ENCODE measurements around the gene CNPY1. TPM values are rescaled to one million over a fixed set of nuclear protein-coding genes. Genes with fewer than 3 reads are reported as not detected.
A peak's percentile ranks its signal among the peaks of the same experiment; 100 is the strongest.
"Not testable (repeated sequence)": the region's sequence is repeated elsewhere in the genome, so short reads cannot be mapped to it uniquely, and the experiment has no call there.

CNPY1 gene
- total and polyA plus RNA-seq, 4 experiments from 2014 or later = not detected

GRCh38 chr7:155562976-155563375, 16.6 kb upstream of the CNPY1 start:
- H3K4me1 Mint-ChIP-seq; H3K4me3 ChIP-seq (ENCODE audit: low read length in 2 of 2); H3K9me3 ChIP-seq (ENCODE audit: control insufficient read depth in 1 of 2, low read length in 2 of 2); CTCF ChIA-PET (ENCODE audit: partially characterized antibody); H3K36me3 ChIP-seq (ENCODE audit: insufficient read depth, low read length); H3K27me3 ChIP-seq (ENCODE audit: insufficient read depth, low read length); DNase-seq; H3K36me3 Mint-ChIP-seq; H3K27ac Mint-ChIP-seq; intact Hi-C loops (cut with micrococcal nuclease); H3K4me3 Mint-ChIP-seq; H3K4me1 ChIP-seq (ENCODE audit: insufficient read depth, low read length); POLR2A ChIA-PET (ENCODE audit: partially characterized antibody); H3K27ac ChIP-seq (ENCODE audit: low read depth, low read length); H3K9me3 Mint-ChIP-seq: not testable (repeated sequence)
- H3K27me3 Mint-ChIP-seq = peaks cover 2 to 16% of the 10 kb centered on the region in 2 donors

GRCh38 chr7:155562106-155562505, 15.7 kb upstream of the CNPY1 start:
- Mint-ChIP-seq H3K36me3 (no peaks in the 10 kb centered on the region), H3K4me3 (no peak overlapping the region), H3K9me3 (no peaks in the 10 kb centered on the region), H3K27ac (no peak overlapping the region), H3K4me1 (no peaks in the 10 kb centered on the region), H3K27me3 (peaks cover 2 to 16% of the 10 kb centered on the region in 2 donors)
- Histone ChIP-seq H3K36me3 (ENCODE audit: insufficient read depth, low read length) (no peaks in the 10 kb centered on the region), H3K27ac (ENCODE audit: low read depth, low read length) (no peak overlapping the region), H3K4me1 (ENCODE audit: insufficient read depth, low read length) (no peaks in the 10 kb centered on the region), H3K27me3 (ENCODE audit: insufficient read depth, low read length) (no peaks in the 10 kb centered on the region), H3K9me3 (ENCODE audit: control insufficient read depth in 1 of 2, low read length in 2 of 2) (no peaks in the 10 kb centered on the region), H3K4me3 (ENCODE audit: low read length in 2 of 2) (no peak overlapping the region)
- ChIA-PET POLR2A (ENCODE audit: partially characterized antibody) (no interaction called here), CTCF (ENCODE audit: partially characterized antibody) (no interaction called here)
- intact Hi-C loops (cut with micrococcal nuclease) = no loop called here
- DNase-seq = no peak

- ChIA-PET CTCF (ENCODE audit: partially characterized antibody) (no interaction called here), POLR2A (ENCODE audit: partially characterized antibody) (no interaction called here)
- Histone ChIP-seq H3K27me3 (ENCODE audit: insufficient read depth, low read length) (no peaks in the 10 kb centered on the region), H3K4me1 (ENCODE audit: insufficient read depth, low read length) (no peaks in the 10 kb centered on the region), H3K4me3 (ENCODE audit: low read length in 2 of 2) (no peak overlapping the region), H3K9me3 (ENCODE audit: control insufficient read depth in 1 of 2, low read length in 2 of 2) (no peaks in the 10 kb centered on the region), H3K36me3 (ENCODE audit: insufficient read depth, low read length) (no peaks in the 10 kb centered on the region), H3K27ac (ENCODE audit: low read depth, low read length) (no peak overlapping the region)
- Mint-ChIP-seq H3K27me3 (peaks cover 4 to 16% of the 10 kb centered on the region in 2 donors), H3K9me3 (no peaks in the 10 kb centered on the region), H3K4me1 (no peaks in the 10 kb centered on the region), H3K36me3 (no peaks in the 10 kb centered on the region), H3K27ac (peak overlapping the region in 1 of 7 donors; percentile 15), H3K4me3 (no peak overlapping the region)
- no peak for DNase-seq
- intact Hi-C loops (cut with micrococcal nuclease) = no loop called here
Measured at GRCh38 chr7:155560982-155561686, 14.8 kb upstream of the CNPY1 start.

GRCh38 chr7:155560196-155560885, 14.0 kb upstream of the CNPY1 start:
- POLR2A ChIA-PET (ENCODE audit: partially characterized antibody) = no interaction called here
- Histone ChIP-seq H3K9me3 (ENCODE audit: control insufficient read depth in 1 of 2, low read length in 2 of 2) (no peaks in the 10 kb centered on the region), H3K36me3 (ENCODE audit: insufficient read depth, low read length) (no peaks in the 10 kb centered on the region), H3K4me1 (ENCODE audit: insufficient read depth, low read length) (no peaks in the 10 kb centered on the region), H3K4me3 (ENCODE audit: low read length in 2 of 2) (no peak overlapping the region), H3K27me3 (ENCODE audit: insufficient read depth, low read length) (no peaks in the 10 kb centered on the region), H3K27ac (ENCODE audit: low read depth, low read length) (no peak overlapping the region)
- Mint-ChIP-seq H3K27ac (peak overlapping the region in 1 of 7 donors; percentile 37), H3K36me3 (no peaks in the 10 kb centered on the region), H3K27me3 (peaks cover 4 to 16% of the 10 kb centered on the region in 2 donors), H3K9me3 (no peaks in the 10 kb centered on the region), H3K4me1 (no peaks in the 10 kb centered on the region), H3K4me3 (no peak overlapping the region)
- DNase-seq = no peak
- intact Hi-C loops (cut with micrococcal nuclease) = no loop called here
- CTCF ChIA-PET (ENCODE audit: partially characterized antibody) = no interaction called here

GRCh38 chr7:155559519-155560108, 13.3 kb upstream of the CNPY1 start:
- peaks cover 4 to 16% of the 10 kb centered on the region in 2 donors for H3K27me3 Mint-ChIP-seq
- H3K9me3 Mint-ChIP-seq = no peaks in the 10 kb centered on the region
- Histone ChIP-seq H3K27ac (ENCODE audit: low read depth, low read length) (no peak overlapping the region), H3K36me3 (ENCODE audit: insufficient read depth, low read length) (no peaks in the 10 kb centered on the region), H3K9me3 (ENCODE audit: control insufficient read depth in 1 of 2, low read length in 2 of 2) (no peaks in the 10 kb centered on the region), H3K4me1 (ENCODE audit: insufficient read depth, low read length) (no peaks in the 10 kb centered on the region), H3K27me3 (ENCODE audit: insufficient read depth, low read length) (no peaks in the 10 kb centered on the region), H3K4me3 (ENCODE audit: low read length in 2 of 2) (no peak overlapping the region)
- no peak for DNase-seq
- POLR2A ChIA-PET (ENCODE audit: partially characterized antibody) = no interaction called here
- H3K4me3 Mint-ChIP-seq = no peak overlapping the region
- H3K27ac Mint-ChIP-seq = no peak overlapping the region
- intact Hi-C loops (cut with micrococcal nuclease) = no loop called here
- no peaks in the 10 kb centered on the region for H3K36me3 Mint-ChIP-seq
- no peaks in the 10 kb centered on the region for H3K4me1 Mint-ChIP-seq
- CTCF ChIA-PET (ENCODE audit: partially characterized antibody) = no interaction called here

GRCh38 chr7:155558961-155559360, 12.6 kb upstream of the CNPY1 start:
- Mint-ChIP-seq H3K27me3 (peaks cover 5 to 21% of the 10 kb centered on the region in 2 donors), H3K4me1 (no peaks in the 10 kb centered on the region), H3K36me3 (no peaks in the 10 kb centered on the region), H3K4me3 (no peak overlapping the region), H3K27ac (no peak overlapping the region), H3K9me3 (peaks cover 0 to 5% (median 0%) of the 10 kb centered on the region in 8 donors)
- Histone ChIP-seq H3K9me3 (ENCODE audit: control insufficient read depth in 1 of 2, low read length in 2 of 2) (no peaks in the 10 kb centered on the region), H3K36me3 (ENCODE audit: insufficient read depth, low read length) (no peaks in the 10 kb centered on the region), H3K4me3 (ENCODE audit: low read length in 2 of 2) (no peak overlapping the region), H3K4me1 (ENCODE audit: insufficient read depth, low read length) (no peaks in the 10 kb centered on the region), H3K27me3 (ENCODE audit: insufficient read depth, low read length) (no peaks in the 10 kb centered on the region), H3K27ac (ENCODE audit: low read depth, low read length) (no peak overlapping the region)
- CTCF ChIA-PET (ENCODE audit: partially characterized antibody) = no interaction called here
- POLR2A ChIA-PET (ENCODE audit: partially characterized antibody) = no interaction called here
- DNase-seq = no peak
- intact Hi-C loops (cut with micrococcal nuclease) = no loop called here

GRCh38 chr7:155558351-155558750, 12.0 kb upstream of the CNPY1 start:
- peaks cover 0 to 5% (median 0%) of the 10 kb centered on the region in 8 donors for H3K9me3 Mint-ChIP-seq
- Histone ChIP-seq H3K36me3 (ENCODE audit: insufficient read depth, low read length) (no peaks in the 10 kb centered on the region), H3K27ac (ENCODE audit: low read depth, low read length) (no peak overlapping the region), H3K9me3 (ENCODE audit: control insufficient read depth in 1 of 2, low read length in 2 of 2) (no peaks in the 10 kb centered on the region), H3K27me3 (ENCODE audit: insufficient read depth, low read length) (no peaks in the 10 kb centered on the region), H3K4me3 (ENCODE audit: low read length in 2 of 2) (no peak overlapping the region), H3K4me1 (ENCODE audit: insufficient read depth, low read length) (no peaks in the 10 kb centered on the region)
- ChIA-PET CTCF (ENCODE audit: partially characterized antibody) (no interaction called here), POLR2A (ENCODE audit: partially characterized antibody) (no interaction called here)
- no peaks in the 10 kb centered on the region for H3K4me1 Mint-ChIP-seq
- no peak for DNase-seq
- H3K27ac Mint-ChIP-seq = no peak overlapping the region
- peaks cover 6 to 21% of the 10 kb centered on the region in 2 donors for H3K27me3 Mint-ChIP-seq
- no peaks in the 10 kb centered on the region for H3K36me3 Mint-ChIP-seq
- H3K4me3 Mint-ChIP-seq = no peak overlapping the region
- intact Hi-C loops (cut with micrococcal nuclease) = no loop called here

All from CD4-positive, alpha-beta memory T cell (primary cell).